ENCODE data around the gene GPR39.

GPR39 gene

GRCh38 chr2:132608311-132608710 is 191.7 kb downstream of the GPR39 start:
- TF ChIP-seq ESRRG (CRISPR knock-in tag; IDR thresholded peaks at IDR 0.05) (no peak), OSR1 (CRISPR knock-in tag; IDR thresholded peaks at IDR 0.05) (no peak), TOX (CRISPR knock-in tag; IDR thresholded peaks at IDR 0.05; ENCODE audit: borderline replicate concordance) (no peak), ZNF8 (CRISPR knock-in tag; IDR thresholded peaks at IDR 0.05) (no peak), PPARA (CRISPR knock-in tag; IDR thresholded peaks at IDR 0.05; ENCODE audit: borderline replicate concordance) (no peak), CSDC2 (CRISPR knock-in tag; IDR thresholded peaks at IDR 0.05) (no peak), ZFP30 (CRISPR knock-in tag; IDR thresholded peaks at IDR 0.05) (no peak), BACH2 (CRISPR knock-in tag; IDR thresholded peaks at IDR 0.05; ENCODE audit: borderline replicate concordance) (no peak), ISL1 (CRISPR knock-in tag; IDR thresholded peaks at IDR 0.05) (no peak), GLIS3 (CRISPR knock-in tag; IDR thresholded peaks at IDR 0.05) (no peak)
- ATAC-seq, result no peak

GRCh38 chr2:132609101-132609890 is 192.7 kb downstream of the GPR39 start:
- TF ChIP-seq TSHZ2 (CRISPR knock-in tag; IDR thresholded peaks at IDR 0.05), result no peak
- ATAC-seq, result no peak

GRCh38 chr2:132611719-132612118 is 195.1 kb downstream of the GPR39 start:
- ATAC-seq, result no peak
- no peak for TF ChIP-seq ISL1 (CRISPR knock-in tag; IDR thresholded peaks at IDR 0.05)
- TF ChIP-seq ZFP30 (CRISPR knock-in tag; IDR thresholded peaks at IDR 0.05), result no peak
- TF ChIP-seq GLIS3 (CRISPR knock-in tag; IDR thresholded peaks at IDR 0.05), result no peak
- TF ChIP-seq TOX (CRISPR knock-in tag; IDR thresholded peaks at IDR 0.05; ENCODE audit: borderline replicate concordance), result no peak
- TF ChIP-seq CSRNP3 (CRISPR knock-in tag; IDR thresholded peaks at IDR 0.05), result no peak
- no peak for TF ChIP-seq CREB5 (CRISPR knock-in tag; IDR thresholded peaks at IDR 0.05; ENCODE audit: low read depth)
- no peak for TF ChIP-seq TCF4 (CRISPR knock-in tag; IDR thresholded peaks at IDR 0.05; ENCODE audit: borderline replicate concordance)
- TF ChIP-seq ESRRG (CRISPR knock-in tag; IDR thresholded peaks at IDR 0.05), result no peak

- TF ChIP-seq ISL1 (CRISPR knock-in tag; IDR thresholded peaks at IDR 0.05) (no peak), RARB (CRISPR knock-in tag; IDR thresholded peaks at IDR 0.05) (no peak), ZFP3 (CRISPR knock-in tag; IDR thresholded peaks at IDR 0.05) (no peak), OSR1 (CRISPR knock-in tag; IDR thresholded peaks at IDR 0.05) (no peak), SNAI2 (CRISPR knock-in tag; IDR thresholded peaks at IDR 0.05) (no peak), ZNF8 (CRISPR knock-in tag; IDR thresholded peaks at IDR 0.05) (no peak), TCF4 (CRISPR knock-in tag; IDR thresholded peaks at IDR 0.05; ENCODE audit: borderline replicate concordance) (no peak), ZNF565 (CRISPR knock-in tag; conservative IDR thresholded peaks at IDR 0.05; ENCODE audit: low read depth) (no peak), CSRNP3 (CRISPR knock-in tag; IDR thresholded peaks at IDR 0.05) (no peak), CSDC2 (CRISPR knock-in tag; IDR thresholded peaks at IDR 0.05) (no peak)
- ATAC-seq, result no peak
Measured at GRCh38 chr2:132615329-132616085, 198.9 kb downstream of the GPR39 start.
